Adrenal gland (tissue), 5 donors: ENCODE data around the gene POLR2B.

Source experiments
- CTCF ChIP-seq, 6 experiments: fragments of 450-650 bp in 4 of 6; fragments of 200-600 bp in 2 of 6; sonication (generic) in 1 of 6; IDR thresholded peaks; 1 replicate in 5 of 6; 2 replicates in 1 of 6; pipeline versions ENCODE4 v1.5.1 to v1.8.0; 2016 to 2021; ENCODE audit warnings: antibody characterized with exemption in 6 of 6, mild to moderate bottlenecking in 2 of 6, moderate library complexity in 1 of 6
- POLR2A ChIP-seq, 2 donors: fragments of 450-650 bp; IDR thresholded peaks; one replicate each; pipeline ENCODE4 v1.6.1; 2017; ENCODE audit warnings: antibody characterized with exemption in 2 of 2, mild to moderate bottlenecking in 2 of 2, moderate library complexity in 1 of 2
- donor health status: DM: no; HTN: no; CAD: no.

- no peak for TF ChIP-seq CTCF (IDR thresholded peaks at IDR 0.05)
- TF ChIP-seq POLR2A (IDR thresholded peaks at IDR 0.05) = no peak
Observed at GRCh38 chr4:57013543-57014120, 34.9 kb downstream of the POLR2B start.
